ENCODE measurements around the gene MTHFS.

Gene MTHFS

DNA sequence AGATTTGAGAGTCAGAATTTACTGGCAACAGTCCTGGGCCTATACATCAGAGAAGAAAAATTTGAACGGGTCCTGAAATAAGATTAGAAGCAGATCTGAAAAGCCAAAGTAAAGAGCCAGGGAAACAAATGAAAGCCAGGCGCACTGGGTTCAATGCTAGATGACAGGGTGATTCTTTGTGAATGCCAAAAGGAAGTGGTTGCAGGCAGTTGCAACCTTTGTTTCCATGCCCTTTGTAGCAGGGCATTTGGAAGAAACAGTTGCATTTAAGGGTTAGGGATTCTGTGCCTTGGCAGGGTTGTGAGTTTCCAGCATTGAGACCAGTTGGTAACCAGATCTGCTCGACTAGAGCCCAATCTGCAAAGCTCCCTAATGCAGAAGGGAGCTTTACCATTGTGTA is 36.4 kb upstream of the MTHFS start:
- H3K9me2 ChIP-seq (replicated peaks; ENCODE audit: insufficient read depth, low read length), result no peaks in the 10 kb centered on the region
- H3K9me3 ChIP-seq (ENCODE audit: insufficient read depth, low read length), result no peaks in the 10 kb centered on the region
- 0 out of 2 replicates have a peak, but pooled peaks cover 3% of the 10 kb centered on the region for H3K27me3 ChIP-seq (ENCODE audit: low read length)
- no peaks in the 10 kb centered on the region for H3F3A ChIP-seq (ENCODE audit: insufficient read depth)
- no peak overlapping the region for H3K27ac ChIP-seq (ENCODE audit: low read depth, low read length)
- H3K36me3 ChIP-seq (ENCODE audit: low read length), result no peaks in the 10 kb centered on the region
- no peaks in the 10 kb centered on the region for H4K20me1 ChIP-seq (ENCODE audit: low read depth, low read length)
- H3K4me3 ChIP-seq (ENCODE audit: insufficient read depth, low read length, poor library complexity, severe bottlenecking), result no peak overlapping the region
- H2AFZ ChIP-seq (ENCODE audit: low read depth, low read length, severe bottlenecking), result no peak overlapping the region
- no peak for TF ChIP-seq EZH2phosphoT487 (conservative IDR thresholded peaks at IDR 0.05; ENCODE audit: low read length)
- TF ChIP-seq, protein P1, sequence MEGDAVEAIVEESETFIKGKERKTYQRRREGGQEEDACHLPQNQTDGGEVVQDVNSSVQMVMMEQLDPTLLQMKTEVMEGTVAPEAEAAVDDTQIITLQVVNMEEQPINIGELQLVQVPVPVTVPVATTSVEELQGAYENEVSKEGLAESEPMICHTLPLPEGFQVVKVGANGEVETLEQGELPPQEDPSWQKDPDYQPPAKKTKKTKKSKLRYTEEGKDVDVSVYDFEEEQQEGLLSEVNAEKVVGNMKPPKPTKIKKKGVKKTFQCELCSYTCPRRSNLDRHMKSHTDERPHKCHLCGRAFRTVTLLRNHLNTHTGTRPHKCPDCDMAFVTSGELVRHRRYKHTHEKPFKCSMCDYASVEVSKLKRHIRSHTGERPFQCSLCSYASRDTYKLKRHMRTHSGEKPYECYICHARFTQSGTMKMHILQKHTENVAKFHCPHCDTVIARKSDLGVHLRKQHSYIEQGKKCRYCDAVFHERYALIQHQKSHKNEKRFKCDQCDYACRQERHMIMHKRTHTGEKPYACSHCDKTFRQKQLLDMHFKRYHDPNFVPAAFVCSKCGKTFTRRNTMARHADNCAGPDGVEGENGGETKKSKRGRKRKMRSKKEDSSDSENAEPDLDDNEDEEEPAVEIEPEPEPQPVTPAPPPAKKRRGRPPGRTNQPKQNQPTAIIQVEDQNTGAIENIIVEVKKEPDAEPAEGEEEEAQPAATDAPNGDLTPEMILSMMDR (IDR thresholded peaks at IDR 0.05; ENCODE audit: insufficient read depth, low read length, poor library complexity, severe bottlenecking), result no peak
- H3K9ac ChIP-seq (ENCODE audit: low read length), result no peak overlapping the region
- no peak overlapping the region for H3K4me2 ChIP-seq (ENCODE audit: low read depth, low read length, poor library complexity, severe bottlenecking)
- H3K79me2 ChIP-seq (ENCODE audit: insufficient read depth, low read length), result no peaks in the 10 kb centered on the region

DNA sequence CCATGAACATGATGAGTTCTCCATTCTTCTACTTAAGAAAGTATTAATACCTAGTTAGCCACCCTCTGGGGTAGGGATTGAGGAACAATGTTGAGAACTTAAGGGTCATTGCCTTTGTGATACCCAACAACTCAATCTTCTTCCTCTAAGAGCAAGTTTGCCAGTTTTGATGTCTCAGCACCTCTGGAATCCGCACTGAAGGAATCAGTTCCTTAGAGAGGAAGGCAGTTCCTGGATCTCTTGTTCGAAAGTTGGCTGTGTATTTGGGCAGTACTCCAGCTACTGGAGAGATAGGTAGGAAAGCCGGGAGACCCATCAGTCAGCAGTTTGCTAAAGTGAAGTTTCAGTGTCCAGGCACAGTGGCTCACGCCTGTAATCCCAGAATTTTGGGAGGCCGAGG is 35.6 kb upstream of the MTHFS start:
- no peaks in the 10 kb centered on the region for H3F3A ChIP-seq (ENCODE audit: insufficient read depth)
- no peaks in the 10 kb centered on the region for H3K36me3 ChIP-seq (ENCODE audit: low read length)
- H3K27me3 ChIP-seq (ENCODE audit: low read length), result 0 out of 2 replicates have a peak, but pooled peaks cover 3% of the 10 kb centered on the region
- H3K4me2 ChIP-seq (ENCODE audit: low read depth, low read length, poor library complexity, severe bottlenecking), result no peak overlapping the region
- H3K9me3 ChIP-seq (ENCODE audit: insufficient read depth, low read length), result no peaks in the 10 kb centered on the region
- TF ChIP-seq EZH2phosphoT487 (conservative IDR thresholded peaks at IDR 0.05; ENCODE audit: low read length), result no peak
- TF ChIP-seq, protein P1 (IDR thresholded peaks at IDR 0.05; ENCODE audit: insufficient read depth, low read length, poor library complexity, severe bottlenecking), result no peak
- no peaks in the 10 kb centered on the region for H4K20me1 ChIP-seq (ENCODE audit: low read depth, low read length)
- H2AFZ ChIP-seq (ENCODE audit: low read depth, low read length, severe bottlenecking), result no peak overlapping the region
- H3K4me3 ChIP-seq (ENCODE audit: insufficient read depth, low read length, poor library complexity, severe bottlenecking), result no peak overlapping the region
- H3K9ac ChIP-seq (ENCODE audit: low read length), result no peak overlapping the region
- no peaks in the 10 kb centered on the region for H3K79me2 ChIP-seq (ENCODE audit: insufficient read depth, low read length)
- no peaks in the 10 kb centered on the region for H3K9me2 ChIP-seq (replicated peaks; ENCODE audit: insufficient read depth, low read length)
- no peak overlapping the region for H3K27ac ChIP-seq (ENCODE audit: low read depth, low read length)

DNA sequence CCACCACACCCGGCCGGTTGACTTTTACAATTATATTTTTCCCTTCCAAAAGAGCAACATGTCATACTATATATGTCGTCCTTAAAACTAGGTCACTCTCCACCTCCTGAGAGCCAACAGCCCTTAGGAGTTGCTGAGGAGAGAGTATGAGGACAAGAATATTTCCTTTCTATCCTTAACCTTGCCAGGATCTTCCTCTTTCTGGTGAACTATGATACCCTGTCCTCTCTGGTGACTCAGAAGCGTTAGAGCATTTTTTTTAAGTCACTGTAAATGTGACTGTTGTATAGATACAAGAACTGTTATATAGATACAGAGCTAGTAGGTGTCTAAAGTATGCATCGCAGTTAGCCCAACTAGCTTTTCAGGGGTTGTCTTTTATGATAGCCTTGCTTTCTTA is 33.7 kb upstream of the MTHFS start:
- H3K27me3 ChIP-seq (ENCODE audit: low read length), result 0 out of 2 replicates have a peak, but pooled peaks cover 3% of the 10 kb centered on the region
- no peaks in the 10 kb centered on the region for H3K9me2 ChIP-seq (replicated peaks; ENCODE audit: insufficient read depth, low read length)
- no peaks in the 10 kb centered on the region for H3K9me3 ChIP-seq (ENCODE audit: insufficient read depth, low read length)
- H3K27ac ChIP-seq (ENCODE audit: low read depth, low read length), result no peak overlapping the region
- H3K79me2 ChIP-seq (ENCODE audit: insufficient read depth, low read length), result no peaks in the 10 kb centered on the region
- no peak overlapping the region for H3K9ac ChIP-seq (ENCODE audit: low read length)
- no peak overlapping the region for H3K4me2 ChIP-seq (ENCODE audit: low read depth, low read length, poor library complexity, severe bottlenecking)
- H3F3A ChIP-seq (ENCODE audit: insufficient read depth), result no peaks in the 10 kb centered on the region
- H3K4me3 ChIP-seq (ENCODE audit: insufficient read depth, low read length, poor library complexity, severe bottlenecking), result no peak overlapping the region
- TF ChIP-seq EZH2phosphoT487 (conservative IDR thresholded peaks at IDR 0.05; ENCODE audit: low read length), result no peak
- TF ChIP-seq, protein P1 (IDR thresholded peaks at IDR 0.05; ENCODE audit: insufficient read depth, low read length, poor library complexity, severe bottlenecking), result no peak
- H4K20me1 ChIP-seq (ENCODE audit: low read depth, low read length), result no peaks in the 10 kb centered on the region
- no peak overlapping the region for H2AFZ ChIP-seq (ENCODE audit: low read depth, low read length, severe bottlenecking)
- no peaks in the 10 kb centered on the region for H3K36me3 ChIP-seq (ENCODE audit: low read length)

Data from SU-DHL-6 (cell line).